Measurements from ENCODE around the gene PDE4B.

DNA sequence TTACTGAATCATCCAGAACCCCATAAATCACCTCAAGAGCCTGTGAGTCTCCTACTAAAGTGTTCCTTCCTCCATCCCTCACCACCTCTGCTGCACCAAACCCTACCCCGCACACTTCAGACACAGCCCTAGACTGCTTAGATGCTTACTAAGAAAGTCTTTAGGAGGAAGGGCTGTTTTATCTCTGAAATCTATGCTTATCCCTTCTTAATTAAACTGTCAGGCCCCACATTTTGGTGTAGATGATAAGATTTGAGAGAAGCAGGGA is 524.5 kb downstream of the PDE4B start:
- TF ChIP-seq POLR2A (IDR thresholded peaks at IDR 0.05), result no peak
- TF ChIP-seq, protein P1, sequence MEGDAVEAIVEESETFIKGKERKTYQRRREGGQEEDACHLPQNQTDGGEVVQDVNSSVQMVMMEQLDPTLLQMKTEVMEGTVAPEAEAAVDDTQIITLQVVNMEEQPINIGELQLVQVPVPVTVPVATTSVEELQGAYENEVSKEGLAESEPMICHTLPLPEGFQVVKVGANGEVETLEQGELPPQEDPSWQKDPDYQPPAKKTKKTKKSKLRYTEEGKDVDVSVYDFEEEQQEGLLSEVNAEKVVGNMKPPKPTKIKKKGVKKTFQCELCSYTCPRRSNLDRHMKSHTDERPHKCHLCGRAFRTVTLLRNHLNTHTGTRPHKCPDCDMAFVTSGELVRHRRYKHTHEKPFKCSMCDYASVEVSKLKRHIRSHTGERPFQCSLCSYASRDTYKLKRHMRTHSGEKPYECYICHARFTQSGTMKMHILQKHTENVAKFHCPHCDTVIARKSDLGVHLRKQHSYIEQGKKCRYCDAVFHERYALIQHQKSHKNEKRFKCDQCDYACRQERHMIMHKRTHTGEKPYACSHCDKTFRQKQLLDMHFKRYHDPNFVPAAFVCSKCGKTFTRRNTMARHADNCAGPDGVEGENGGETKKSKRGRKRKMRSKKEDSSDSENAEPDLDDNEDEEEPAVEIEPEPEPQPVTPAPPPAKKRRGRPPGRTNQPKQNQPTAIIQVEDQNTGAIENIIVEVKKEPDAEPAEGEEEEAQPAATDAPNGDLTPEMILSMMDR (IDR thresholded peaks at IDR 0.05), result no peak

All from esophagus squamous epithelium (tissue), 4 donors.